ENCODE measurements around the gene KRTAP4-3.

DNA sequence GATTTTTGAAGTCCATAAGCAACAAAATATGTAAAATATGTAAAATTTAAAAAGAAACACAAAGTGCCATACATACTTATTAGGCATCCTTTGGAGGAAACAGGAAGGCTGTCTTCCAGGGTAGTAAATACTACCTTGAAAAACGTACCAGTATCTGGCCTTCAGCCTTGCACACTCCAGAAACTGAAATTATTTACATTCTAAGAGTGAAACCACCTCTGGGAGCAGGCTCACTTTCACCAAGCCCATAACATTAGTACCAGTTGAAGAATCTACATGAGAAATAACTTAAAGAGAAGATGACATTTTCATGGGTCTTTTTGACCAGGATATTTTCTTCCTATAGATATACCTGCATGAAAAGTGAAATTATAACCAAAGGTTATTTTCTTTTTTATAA, 28.0 kb upstream of the KRTAP4-3 start:
- no peak for TF ChIP-seq POLR2AphosphoS5 (IDR thresholded peaks at IDR 0.05; ENCODE audit: borderline replicate concordance, low read depth, low read length)
- no peak for TF ChIP-seq EZH2 (IDR thresholded peaks at IDR 0.05)
